Astrocyte (in vitro differentiated cells and primary cell): ENCODE results near the gene SMG5. TPM values are rescaled to one million over a fixed set of nuclear protein-coding genes. Genes with fewer than 3 reads are reported as not detected.

Source experiments
- DNase-seq: peaks from one replicate; pipeline ENCODE4 v3.0.0-alpha.2; 2010; ENCODE audit warnings: low read depth
- FAIRE-seq: peaks from 2 replicates; lab custom pipeline; 2011; peaks lifted over from hg19 to GRCh38; lab: Jason Lieb, UNC
- H2AFZ ChIP-seq: 2 replicates; pipeline ENCODE4 v1.6.0; 2012; ENCODE audit warnings: low read depth, low read length, inconsistent platforms
- H3K27ac ChIP-seq: 2 replicates; pipeline ENCODE4 v1.5.1; 2011; ENCODE audit warnings: low read depth, low read length, inconsistent platforms
- H3K27me3 ChIP-seq: 2 replicates; pipeline ENCODE4 v1.6.0; 2011; ENCODE audit warnings: low read length, inconsistent platforms; ENCODE audit not compliant: insufficient read depth
- H3K36me3 ChIP-seq: 2 replicates; pipeline ENCODE4 v1.5.1; 2011; ENCODE audit warnings: low read length, inconsistent platforms; ENCODE audit not compliant: insufficient read depth
- H3K4me1 ChIP-seq: 2 replicates; pipeline ENCODE4 v1.5.1; 2011; ENCODE audit warnings: low read length, inconsistent platforms; ENCODE audit not compliant: insufficient read depth
- H3K4me2 ChIP-seq: 2 replicates; pipeline ENCODE4 v1.6.0; 2012; ENCODE audit warnings: low read length, inconsistent platforms
- H3K4me3 ChIP-seq: 2 replicates; pipeline ENCODE4 v1.5.1; 2011; ENCODE audit warnings: low read depth, mild to moderate bottlenecking, low read length, inconsistent platforms; ENCODE audit not compliant: insufficient read depth
- H3K79me2 ChIP-seq: 2 replicates; pipeline ENCODE4 v1.6.0; 2012; ENCODE audit warnings: mild to moderate bottlenecking, low read length, inconsistent platforms; ENCODE audit not compliant: insufficient read depth
- H3K9ac ChIP-seq: 2 replicates; pipeline ENCODE4 v1.6.0; 2012; ENCODE audit warnings: mild to moderate bottlenecking, low read length, inconsistent platforms
- H3K9me3 ChIP-seq: 2 replicates; pipeline ENCODE4 v1.5.1; 2012; ENCODE audit warnings: low read depth, mild to moderate bottlenecking, low read length, inconsistent platforms; ENCODE audit not compliant: insufficient read depth
- H4K20me1 ChIP-seq: 2 replicates; pipeline ENCODE4 v1.6.0; 2012; ENCODE audit warnings: low read length, inconsistent platforms; ENCODE audit not compliant: insufficient read depth
- H3K27ac Mint-ChIP-seq: one replicate; pipeline ENCODE4 v1.8.0; 2021; ENCODE audit warnings: mild to moderate bottlenecking, mixed read lengths; ENCODE audit not compliant: unreplicated experiment
- H3K27me3 Mint-ChIP-seq: one replicate; pipeline ENCODE4 v1.8.0; 2021; ENCODE audit warnings: low read depth, mixed read lengths; ENCODE audit not compliant: unreplicated experiment
- H3K36me3 Mint-ChIP-seq: one replicate; pipeline ENCODE4 v1.8.0; 2021; ENCODE audit warnings: low read depth, mixed read lengths; ENCODE audit not compliant: unreplicated experiment
- H3K4me1 Mint-ChIP-seq: one replicate; pipeline ENCODE4 v1.8.0; 2021; ENCODE audit warnings: low read depth, mixed read lengths; ENCODE audit not compliant: unreplicated experiment
- H3K4me3 Mint-ChIP-seq: one replicate; pipeline ENCODE4 v1.8.0; 2021; ENCODE audit warnings: mild to moderate bottlenecking, moderate library complexity, mixed read lengths; ENCODE audit not compliant: unreplicated experiment
- H3K9me3 Mint-ChIP-seq: one replicate; pipeline ENCODE4 v1.8.0; 2021; ENCODE audit warnings: mild to moderate bottlenecking, mixed read lengths; ENCODE audit not compliant: unreplicated experiment
- CTCF ChIP-seq: IDR thresholded peaks from 2 replicates; pipeline ENCODE4 v1.5.1; 2011; ENCODE audit warnings: low read depth, mild to moderate bottlenecking, inconsistent platforms, low read length, moderate library complexity; ENCODE audit not compliant: insufficient read depth
- EZH2 ChIP-seq: IDR thresholded peaks from 2 replicates; pipeline ENCODE4 v1.6.1; 2012; ENCODE audit warnings: mild to moderate bottlenecking, low read length, inconsistent platforms; ENCODE audit not compliant: insufficient read depth
- total RNA-seq: library from RNA; stranded (reverse); gene quantifications from 2 replicates; pipeline ENCODE4 v1.2.1, GENCODE V29; 2021

SMG5 gene
- total RNA-seq, 1 donor from 2014 or later = 81.4 TPM

- Histone ChIP-seq H3K9ac (no peak overlapping the region), H3K4me2 (no peak overlapping the region), H3K36me3 (peaks cover 64% of the 10 kb centered on the region), H3K27me3 (no peaks in the 10 kb centered on the region), H3K27ac (no peak overlapping the region), H3K79me2 (peaks cover 15% of the 10 kb centered on the region), H3K4me1 (peaks cover 9% of the 10 kb centered on the region), H2AFZ (no peak overlapping the region), H4K20me1 (peaks cover 61% of the 10 kb centered on the region), H3K4me3 (no peak overlapping the region), H3K9me3 (no peaks in the 10 kb centered on the region)
- Mint-ChIP-seq H3K9me3 (no peaks in the 10 kb centered on the region), H3K27ac (peak overlapping the region; percentile 66), H3K4me3 (no peak overlapping the region), H3K27me3 (no peaks in the 10 kb centered on the region), H3K4me1 (peaks cover 6% of the 10 kb centered on the region), H3K36me3 (peaks cover 44% of the 10 kb centered on the region)
- FAIRE-seq = no peak
- TF ChIP-seq CTCF (no peak), EZH2 (no peak)
- peak; percentile 66 for DNase-seq
Measured at GRCh38 chr1:156268336-156268735, 14.3 kb downstream of the SMG5 start.

GRCh38 chr1:156266051-156266450 lies 16.6 kb downstream of the SMG5 start:
- no peaks in the 10 kb centered on the region for H3K9me3 Mint-ChIP-seq
- no peak overlapping the region for H3K4me2 ChIP-seq
- FAIRE-seq (no peak), DNase-seq (no peak)
- H4K20me1 ChIP-seq = peaks cover 69% of the 10 kb centered on the region
- H3K4me3 ChIP-seq = no peak overlapping the region
- H3K27me3 ChIP-seq = no peaks in the 10 kb centered on the region
- H3K27ac ChIP-seq = no peak overlapping the region
- no peak overlapping the region for H2AFZ ChIP-seq
- peaks cover 9% of the 10 kb centered on the region for H3K79me2 ChIP-seq
- TF ChIP-seq CTCF = no peak
- no peaks in the 10 kb centered on the region for H3K27me3 Mint-ChIP-seq
- H3K9me3 ChIP-seq = no peaks in the 10 kb centered on the region
- H3K36me3 ChIP-seq = peaks cover 52% of the 10 kb centered on the region
- H3K4me3 Mint-ChIP-seq = no peak overlapping the region
- H3K4me1 ChIP-seq = peaks cover 20% of the 10 kb centered on the region
- peaks cover 45% of the 10 kb centered on the region for H3K36me3 Mint-ChIP-seq
- no peak overlapping the region for H3K9ac ChIP-seq
- no peak overlapping the region for H3K27ac Mint-ChIP-seq
- H3K4me1 Mint-ChIP-seq = peaks cover 10% of the 10 kb centered on the region

GRCh38 chr1:156263288-156263655 lies 19.4 kb downstream of the SMG5 start:
- Mint-ChIP-seq H3K4me3 (no peak overlapping the region), H3K36me3 (peaks cover 48% of the 10 kb centered on the region), H3K27me3 (no peaks in the 10 kb centered on the region), H3K27ac (no peak overlapping the region), H3K4me1 (peaks cover 5% of the 10 kb centered on the region), H3K9me3 (no peaks in the 10 kb centered on the region)
- Histone ChIP-seq H3K79me2 (peaks cover 18% of the 10 kb centered on the region), H2AFZ (no peak overlapping the region), H4K20me1 (peaks cover 86% of the 10 kb centered on the region), H3K9ac (peak overlapping the region; percentile 28), H3K4me2 (peak overlapping the region; percentile 61), H3K36me3 (peaks cover 61% of the 10 kb centered on the region), H3K4me1 (peaks cover 15% of the 10 kb centered on the region), H3K9me3 (no peaks in the 10 kb centered on the region), H3K4me3 (no peak overlapping the region), H3K27ac (peak overlapping the region; percentile 61), H3K27me3 (no peaks in the 10 kb centered on the region)
- FAIRE-seq (no peak), DNase-seq (no peak)
- TF ChIP-seq CTCF = no peak
- no peak for TF ChIP-seq EZH2
